HG03139 (cell line): Measurements from ENCODE around the gene SRPK2.
"Not testable (repeated sequence)": the region's sequence is repeated elsewhere in the genome, so short reads cannot be mapped to it uniquely, and the experiment has no call there.

Experiments used
- ATAC-seq: cut with Tn5 transposase; IDR thresholded peaks from one replicate; pipeline ENCODE4 v1.9.1; 2021; ENCODE audit not compliant: unreplicated experiment

Gene SRPK2

GRCh38 chr7:105198223-105198622 is 190.5 kb downstream of the SRPK2 start:
- no peak for ATAC-seq

DNA sequence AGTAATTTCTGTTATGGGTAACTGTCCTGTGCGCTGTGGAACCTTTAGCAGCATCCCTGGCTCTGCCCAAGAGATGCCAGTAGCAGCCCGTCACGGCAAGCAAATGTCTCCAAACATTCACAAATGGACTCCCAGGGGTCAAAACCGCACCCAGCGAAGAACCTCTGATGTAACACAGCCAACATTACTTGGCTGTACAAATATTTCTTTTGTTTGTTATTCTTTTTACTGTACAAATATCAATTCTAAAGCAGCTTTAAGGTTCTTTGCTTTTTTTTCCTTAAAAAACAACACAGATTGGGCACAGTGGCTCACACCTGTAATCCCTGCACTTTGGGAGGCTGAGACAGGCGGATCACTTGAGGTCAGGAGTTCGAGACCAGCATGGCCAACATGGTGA is 192.2 kb downstream of the SRPK2 start:
- no peak for ATAC-seq

DNA sequence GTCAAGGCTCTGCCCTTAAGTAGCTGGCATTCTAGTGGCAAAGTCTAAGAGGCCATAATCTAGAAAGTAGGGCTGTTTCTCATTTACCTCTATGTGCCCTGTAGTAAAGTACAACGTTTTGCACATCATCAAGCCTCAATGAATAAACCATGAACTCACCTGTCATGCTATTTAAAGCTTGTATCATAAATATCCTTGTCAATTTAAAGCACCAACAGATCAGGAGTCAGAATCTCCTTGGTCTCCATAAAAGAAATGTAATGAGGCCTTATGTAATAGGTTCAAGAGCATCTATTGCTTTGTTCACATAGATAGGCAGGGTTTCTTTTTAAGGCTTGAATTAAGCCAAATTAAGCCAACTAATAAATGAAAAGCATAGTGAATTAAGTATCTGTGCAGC is 192.8 kb downstream of the SRPK2 start:
- no peak for ATAC-seq

DNA sequence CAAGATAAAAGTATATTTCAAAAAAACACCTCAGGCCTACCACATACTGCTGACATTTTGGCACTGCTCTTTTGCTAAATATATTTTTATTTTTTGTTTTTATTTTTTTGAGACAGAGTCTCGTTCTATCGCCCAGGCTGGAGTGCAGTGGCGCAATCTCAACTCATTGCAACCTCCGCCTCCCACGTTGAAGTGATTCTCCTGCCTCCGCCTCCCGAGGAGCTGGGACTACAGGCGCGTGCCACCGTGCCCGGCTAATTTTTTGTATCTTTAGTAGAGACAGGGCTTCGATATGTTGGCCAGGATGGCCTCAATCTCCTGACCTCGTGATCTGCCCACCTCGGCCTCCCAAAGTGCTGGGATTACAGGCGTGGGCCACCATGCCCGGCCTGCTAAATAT is 193.8 kb downstream of the SRPK2 start:
- ATAC-seq = not testable (repeated sequence)

GRCh38 chr7:105191331-105191730 is 197.4 kb downstream of the SRPK2 start:
- ATAC-seq = no peak

- no peak for ATAC-seq
These were observed 198.7 kb downstream of the SRPK2 start for GRCh38 chr7:105189859-105190492.

- no peak for ATAC-seq
These were observed 200.5 kb downstream of the SRPK2 start for GRCh38 chr7:105188201-105188600.

GRCh38 chr7:105187302-105188169 is 201.2 kb downstream of the SRPK2 start:
- ATAC-seq = no peak

- ATAC-seq = no peak
These were observed 203.3 kb downstream of the SRPK2 start for GRCh38 chr7:105185290-105186010.

DNA sequence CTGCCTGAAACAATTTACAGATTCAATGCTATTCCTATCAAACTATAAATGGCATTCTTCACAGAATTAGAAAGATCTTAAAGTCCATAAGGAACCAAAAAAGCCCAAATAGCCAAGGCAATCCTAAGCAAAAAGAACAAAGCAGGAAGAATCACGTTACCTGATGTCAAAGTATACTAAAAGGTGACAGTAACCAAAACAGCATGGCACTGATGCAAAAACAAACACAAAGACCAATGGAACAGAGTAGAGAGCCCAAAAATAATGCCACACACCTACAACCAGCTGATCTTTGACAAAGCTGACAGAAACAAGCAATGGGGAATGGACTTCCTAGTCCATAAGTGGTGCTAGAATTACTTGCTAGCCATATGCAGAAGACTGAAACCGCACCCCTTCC is 208.7 kb downstream of the SRPK2 start:
- no peak for ATAC-seq

DNA sequence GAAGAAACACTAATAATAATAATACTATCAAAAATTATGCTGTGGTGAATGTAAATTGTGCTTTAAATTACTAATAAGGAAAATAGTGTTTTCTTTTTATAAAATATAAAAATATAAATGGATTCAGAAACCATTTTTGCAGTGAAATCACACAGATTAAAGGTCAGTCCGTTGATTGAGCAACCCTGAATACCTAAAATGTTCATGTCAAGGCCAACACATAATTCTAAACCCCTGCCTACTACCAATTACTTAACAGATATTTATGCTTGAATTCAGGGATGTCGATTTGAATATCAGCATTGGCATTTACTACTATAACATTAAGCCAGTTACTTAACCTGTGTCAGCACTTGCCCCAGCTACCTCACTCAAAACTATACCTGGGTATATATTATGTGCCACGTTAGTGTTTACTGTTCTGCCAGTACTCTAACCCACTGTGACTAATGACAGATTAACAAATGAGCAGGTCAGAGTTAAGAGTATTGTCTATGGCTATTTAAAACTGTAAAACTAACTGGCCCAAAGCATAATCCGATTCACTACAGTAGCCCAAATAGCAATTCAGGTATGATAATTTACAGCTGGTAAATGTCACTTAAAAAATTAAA is 209.7 kb downstream of the SRPK2 start:
- no peak for ATAC-seq

- ATAC-seq = no peak
These were observed 210.5 kb downstream of the SRPK2 start for GRCh38 chr7:105178177-105178576.

DNA sequence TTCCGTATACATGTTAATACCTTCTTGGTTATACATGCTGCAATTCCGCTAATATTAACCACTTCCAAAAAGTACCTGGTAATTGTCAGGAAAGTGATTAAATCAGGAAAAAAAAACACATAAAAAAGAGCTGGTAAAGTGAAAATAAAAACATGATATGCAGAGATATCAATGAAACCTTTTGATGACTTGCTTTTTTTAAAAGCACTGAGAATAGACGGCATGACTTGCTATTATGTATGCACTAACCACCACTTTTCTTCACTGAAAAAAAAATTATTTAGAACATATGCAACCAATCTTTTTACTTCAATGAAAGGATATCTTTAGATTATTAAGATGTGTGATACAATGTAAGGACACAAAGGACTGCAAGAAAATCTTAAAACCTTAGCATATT is 211.7 kb downstream of the SRPK2 start:
- ATAC-seq = no peak

- ATAC-seq = no peak
These were observed 215.1 kb downstream of the SRPK2 start for GRCh38 chr7:105173586-105173985.

DNA sequence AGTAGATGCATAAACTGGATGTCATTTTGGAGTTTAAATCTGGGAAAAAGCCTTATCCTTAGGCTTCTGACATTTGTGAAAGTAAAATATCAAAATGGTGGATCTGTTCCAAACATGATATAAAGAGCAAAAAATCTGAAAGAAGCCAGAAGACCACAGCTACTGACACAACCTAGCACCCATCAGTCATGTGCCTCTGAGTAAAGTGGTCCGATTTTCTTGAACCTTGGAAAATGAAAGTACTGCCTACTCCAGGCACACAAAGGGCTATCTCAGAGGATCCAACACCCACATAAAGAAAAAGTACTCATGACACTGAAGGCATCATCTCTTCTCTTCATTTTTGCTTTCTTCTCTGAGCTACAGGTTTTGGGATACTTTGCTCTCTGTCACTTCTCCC is 224.0 kb downstream of the SRPK2 start:
- no peak for ATAC-seq

- no peak for ATAC-seq
These were observed 225.0 kb downstream of the SRPK2 start for GRCh38 chr7:105163718-105164117.

DNA sequence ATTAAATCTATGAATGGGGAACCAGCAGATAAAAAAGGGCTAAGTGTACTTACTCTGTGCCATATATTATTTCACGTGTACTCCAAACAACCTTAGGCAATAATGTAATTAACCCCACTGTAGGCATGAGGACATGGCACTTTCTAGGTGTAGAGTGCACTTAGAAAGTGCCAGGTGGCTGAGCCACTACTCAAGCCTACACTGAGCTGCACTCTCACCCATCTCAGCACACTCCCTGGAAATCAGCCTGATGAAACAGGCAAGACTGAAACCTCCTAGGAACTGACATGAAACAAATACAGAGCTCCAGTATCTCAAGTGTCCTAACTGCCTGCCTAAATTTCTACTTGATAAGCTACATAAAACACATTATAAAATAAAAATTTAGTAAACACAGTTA is 227.4 kb downstream of the SRPK2 start:
- no peak for ATAC-seq

- no peak for ATAC-seq
These were observed 231.4 kb downstream of the SRPK2 start for GRCh38 chr7:105157278-105157677.

DNA sequence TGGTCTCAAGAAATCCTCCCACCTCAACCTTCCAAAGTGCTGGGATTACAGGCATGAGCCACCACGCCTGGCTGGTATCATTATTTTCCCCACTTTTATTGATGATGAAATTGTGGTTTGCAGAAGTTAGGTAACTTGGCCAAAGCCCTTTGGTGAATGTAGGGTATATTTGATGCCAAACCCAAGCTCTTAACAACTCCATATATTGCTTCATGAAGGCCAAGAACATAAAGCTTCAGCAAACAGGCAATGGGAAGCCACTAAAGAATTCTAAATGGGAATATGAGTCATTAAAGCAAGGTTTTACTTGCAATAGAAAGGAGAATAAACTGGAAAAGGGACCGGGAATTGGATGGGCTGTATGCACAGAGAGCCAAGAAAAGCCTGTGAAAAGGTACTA is 232.0 kb downstream of the SRPK2 start:
- no peak for ATAC-seq

- no peak for ATAC-seq
These were observed 234.6 kb downstream of the SRPK2 start for GRCh38 chr7:105154084-105154483.

- ATAC-seq = no peak
These were observed 235.2 kb downstream of the SRPK2 start for GRCh38 chr7:105153531-105153930.
